CD4-positive, alpha-beta T cell (primary cell): ENCODE data around the gene CFI. TPM values are rescaled to one million over a fixed set of nuclear protein-coding genes. Genes with fewer than 3 reads are reported as not detected.

ENCODE experiments used
- ATAC-seq: fragments of 200-7000 bp; cut with Tn5 transposase; one replicate; pipeline ENCODE4 v1.10.0; 2022; ENCODE audit warnings: mild to moderate bottlenecking; ENCODE audit not compliant: poor library complexity
- CTCF ChIA-PET: fragments of 350-600 bp; sonication (Branson Sonifier 250); formaldehyde crosslinking; loops from one replicate; lab custom pipeline; 2021; ENCODE audit warnings: antibody characterized with exemption, inconsistent platforms; lab: Charles Lee
- POLR2A ChIA-PET: fragments of 350-600 bp; sonication (Branson Sonifier 250); formaldehyde crosslinking; loops from one replicate; lab custom pipeline; 2021; ENCODE audit warnings: antibody characterized with exemption, inconsistent platforms; lab: Charles Lee
- DNase-seq, 14 experiments: peaks; one replicate each; pipeline ENCODE4 v3.0.0-alpha.2; 2013 to 2020; ENCODE audit warnings: mixed read lengths in 2 of 14
- H3K27ac ChIP-seq, 2 donors: one replicate each; pipeline versions ENCODE4 v1.5.1 to v1.7.0; 2013; ENCODE audit warnings: low read length in 2 of 2, low read depth in 1 of 2, mild to moderate bottlenecking in 1 of 2
- H3K27me3 ChIP-seq, 2 experiments: 1 replicate in 1 of 2; 2 replicates in 1 of 2; pipeline versions ENCODE4 v1.6.1 to v1.7.0; 2013; ENCODE audit warnings: low read length in 2 of 2, control low read depth in 1 of 2, mild to moderate bottlenecking in 1 of 2, moderate library complexity in 1 of 2; ENCODE audit not compliant: insufficient read depth in 2 of 2, control insufficient read depth in 1 of 2
- H3K36me3 ChIP-seq: one replicate; pipeline ENCODE4 v1.6.1; 2013; ENCODE audit warnings: low read length, control low read depth; ENCODE audit not compliant: insufficient read depth
- H3K4me1 ChIP-seq: one replicate; pipeline ENCODE4 v1.6.1; 2013; ENCODE audit warnings: low read length, control low read depth; ENCODE audit not compliant: insufficient read depth
- H3K4me3 ChIP-seq: one replicate; pipeline ENCODE4 v1.5.1; 2013; ENCODE audit warnings: mild to moderate bottlenecking, low read length, moderate library complexity
- H3K9me3 ChIP-seq, 2 experiments: 1 replicate in 1 of 2; 2 replicates in 1 of 2; pipeline versions ENCODE4 v1.6.1 to v1.7.0; 2013; ENCODE audit warnings: low read length in 2 of 2, mild to moderate bottlenecking in 2 of 2, control low read depth in 1 of 2, moderate library complexity in 1 of 2; ENCODE audit not compliant: control insufficient read depth in 1 of 2, insufficient read depth in 1 of 2
- H3K27ac Mint-ChIP-seq: one replicate; pipeline ENCODE4 v1.8.0; 2020; ENCODE audit warnings: mixed read lengths
- H3K27me3 Mint-ChIP-seq: one replicate; pipeline ENCODE4 v1.8.0; 2021; ENCODE audit warnings: mixed read lengths
- H3K36me3 Mint-ChIP-seq: one replicate; pipeline ENCODE4 v1.8.0; 2021; ENCODE audit warnings: low read depth, mixed read lengths
- H3K4me1 Mint-ChIP-seq: one replicate; pipeline ENCODE4 v1.8.0; 2021; ENCODE audit warnings: low read depth, mixed read lengths
- H3K4me3 Mint-ChIP-seq: one replicate; pipeline ENCODE4 v1.8.0; 2020; ENCODE audit warnings: mild to moderate bottlenecking, mixed read lengths
- H3K9me3 Mint-ChIP-seq: one replicate; pipeline ENCODE4 v1.8.0; 2020; ENCODE audit warnings: mixed read lengths
- CTCF ChIP-seq: fragments of 200-600 bp; IDR thresholded peaks from one replicate; pipeline ENCODE4 v1.8.0; 2022; ENCODE audit warnings: antibody characterized with exemption, mild to moderate bottlenecking
- intact Hi-C, 2 experiments: fragments of 100-400 bp; cut with DNase I in 1 of 2; cut with micrococcal nuclease in 1 of 2; formaldehyde crosslinking; loops; one replicate each; pipeline versions ENCODE4 v1.15.1 to v1.9.0; 2023 to 2025; cut with DNase I, micrococcal nuclease
- total RNA-seq, 174 experiments: library from RNA in 2 of 174; stranded (reverse) in 2 of 174; gene quantifications; one replicate each; pipeline ENCODE4 v1.2.3 and lab custom pipeline; 2021 to 2026

Gene CFI
- total RNA-seq, 2 experiments from 2014 or later: not detected

- ChIA-PET POLR2A (interaction anchor here (0.6 to 2.9 kb wide), 9 partner anchors 10 to 258 kb away, joined by 3 to 17 read pairs (median 4); partner anchors contain the start of genes CASP6 and SEC24B), CTCF (interaction anchor here (0.7 kb wide), 1 partner anchor 11 kb away, joined by 3 read pairs; the partner anchor contains the start of gene CASP6)
- intact Hi-C loops: no loop called here
- H3K36me3 Mint-ChIP-seq: peaks cover 84% of the 10 kb centered on the region
- peak overlapping the region; percentile 89 for H3K27ac Mint-ChIP-seq
- H3K4me3 ChIP-seq: no peak overlapping the region
- TF ChIP-seq CTCF: no peak
- no peaks in the 10 kb centered on the region for H3K27me3 Mint-ChIP-seq
- H3K27ac ChIP-seq: peak overlapping the region; percentile 36 to 52
- no peaks in the 10 kb centered on the region for H3K9me3 Mint-ChIP-seq
- peaks cover 48% of the 10 kb centered on the region for H3K4me1 Mint-ChIP-seq
- H3K4me3 Mint-ChIP-seq: peak overlapping the region; percentile 68
- H3K27me3 ChIP-seq: no peaks in the 10 kb centered on the region
- peaks cover 20% of the 10 kb centered on the region for H3K4me1 ChIP-seq
- DNase-seq (peak in 1 of 14 experiments; percentile 14), ATAC-seq (no peak)
- H3K9me3 ChIP-seq: no peaks in the 10 kb centered on the region
- H3K36me3 ChIP-seq: peaks cover 48% of the 10 kb centered on the region
Measured at GRCh38 chr4:109691411-109691920, 110.3 kb downstream of the CFI start.

Other genes starting within 250 kb of the CFI start
- gene MCUB, start 241.8 kb downstream of the CFI start, total RNA-seq: 100 to 1,000 TPM in 1 of 2 experiments, 10 to 100 TPM in 1; 98.1 to 108 TPM
- gene CASP6, start 98.6 kb downstream of the CFI start, total RNA-seq: 1 to 10 TPM; 5.4 to 5.5 TPM
- gene PLA2G12A, start 71.9 kb downstream of the CFI start, total RNA-seq: 10 to 100 TPM in 1 of 2 experiments, 1 to 10 TPM in 1; 9.6 to 10.5 TPM
- gene GAR1, start 13.8 kb upstream of the CFI start, total RNA-seq: 1 to 10 TPM; 8.4 to 9.6 TPM
- not detected for gene RRH, start 26.0 kb upstream of the CFI start, total RNA-seq
- gene LRIT3, start 46.1 kb upstream of the CFI start, total RNA-seq: under 1 TPM in 1 of 2 experiments, not detected in 1; 0.14 TPM
- not detected for gene EGF, start 110.9 kb upstream of the CFI start, total RNA-seq